Keratinocyte (primary cell): ENCODE data around the gene RDX. TPM values are rescaled to one million over a fixed set of nuclear protein-coding genes. Genes with fewer than 3 reads are reported as not detected.
"Not testable (repeated sequence)": the region's sequence is repeated elsewhere in the genome, so short reads cannot be mapped to it uniquely, and the experiment has no call there.

ENCODE experiments used
- DNase-seq: peaks from one replicate; pipeline ENCODE4 v3.0.0-alpha.2; 2011; ENCODE audit warnings: low read depth, missing footprints, low spot score
- FAIRE-seq: peaks from 2 replicates; lab custom pipeline; 2011; peaks lifted over from hg19 to GRCh38; lab: Jason Lieb, UNC
- H2AFZ ChIP-seq: 2 replicates; pipeline ENCODE4 v1.6.0; 2012; ENCODE audit warnings: low read length, control low read depth, inconsistent platforms; ENCODE audit not compliant: control insufficient read depth
- H3K27ac ChIP-seq: 2 replicates; pipeline ENCODE4 v1.5.1; 2011; ENCODE audit warnings: low read length; ENCODE audit not compliant: control insufficient read depth, insufficient read depth
- H3K27me3 ChIP-seq: 3 replicates; pipeline ENCODE4 v1.6.0; 2011; ENCODE audit warnings: low read length; ENCODE audit not compliant: control insufficient read depth, insufficient read depth; ENCODE audit errors: extremely low read depth
- H3K36me3 ChIP-seq, 2 experiments: 2 replicates in 1 of 2; 3 replicates in 1 of 2; pipeline ENCODE4 v1.5.1; 2011; ENCODE audit warnings: low read length in 2 of 2, mild to moderate bottlenecking in 1 of 2; ENCODE audit not compliant: control insufficient read depth in 2 of 2, insufficient read depth in 2 of 2; ENCODE audit errors: extremely low read depth in 1 of 2
- H3K4me1 ChIP-seq: 3 replicates; pipeline ENCODE4 v1.5.1; 2011; ENCODE audit warnings: low read length; ENCODE audit not compliant: control insufficient read depth, insufficient read depth; ENCODE audit errors: extremely low read depth
- H3K4me2 ChIP-seq: 3 replicates; pipeline ENCODE4 v1.6.0; 2011; ENCODE audit warnings: low read depth, low read length; ENCODE audit not compliant: control insufficient read depth, insufficient read depth; ENCODE audit errors: extremely low read depth
- H3K4me3 ChIP-seq, 3 experiments: fragments of 200-600 bp in 1 of 3; sonication (generic) in 1 of 3; 2 replicates in 2 of 3; 3 replicates in 1 of 3; pipeline ENCODE4 v1.5.1; 2011 to 2016; ENCODE audit warnings: low read length in 3 of 3, mild to moderate bottlenecking in 3 of 3, control low read depth in 2 of 3, inconsistent platforms in 1 of 3, low read depth in 1 of 3, mixed read lengths in 1 of 3, mixed run types in 1 of 3, moderate library complexity in 1 of 3; ENCODE audit not compliant: control insufficient read depth in 2 of 3, insufficient read depth in 2 of 3; ENCODE audit errors: extremely low read depth in 1 of 3
- H3K79me2 ChIP-seq: 2 replicates; pipeline ENCODE4 v1.6.0; 2012; ENCODE audit warnings: low read length; ENCODE audit not compliant: control insufficient read depth, insufficient read depth
- H3K9ac ChIP-seq: 3 replicates; pipeline ENCODE4 v1.6.0; 2011; ENCODE audit warnings: low read length; ENCODE audit not compliant: control insufficient read depth, insufficient read depth; ENCODE audit errors: extremely low read depth
- H3K9me1 ChIP-seq: 3 replicates; pipeline ENCODE4 v1.6.0; 2011; ENCODE audit warnings: low read length; ENCODE audit not compliant: control insufficient read depth, insufficient read depth; ENCODE audit errors: extremely low read depth
- H3K9me3 ChIP-seq: 2 replicates; pipeline ENCODE4 v1.5.1; 2012; ENCODE audit warnings: low read depth, low read length; ENCODE audit not compliant: control insufficient read depth
- H4K20me1 ChIP-seq: 3 replicates; pipeline ENCODE4 v1.6.0; 2011; ENCODE audit warnings: low read length; ENCODE audit not compliant: control insufficient read depth, insufficient read depth; ENCODE audit errors: extremely low read depth
- EZH2 ChIP-seq: IDR thresholded peaks from one replicate; pipeline ENCODE4 v1.6.1; 2012; ENCODE audit warnings: inconsistent platforms, mild to moderate bottlenecking, low read length, moderate library complexity
- dilution Hi-C: fragments of 300-500 bp; cut with MboI; formaldehyde crosslinking; loops from one replicate; pipeline ENCODE4 v1.7.0; 2020; ENCODE audit warnings: low sequenced_read_pairs; ENCODE audit not compliant: extremely low pct_ligation_motif_present
- polyA plus RNA-seq, 5 experiments: library from polyadenylated mRNA; depleted of rRNA in 3 of 5; stranded (reverse) in 3 of 5; stranded (forward) in 1 of 5; unstranded in 1 of 5; fragments of >200 nt; gene quantifications; 1 replicate in 1 of 5; 2 replicates in 3 of 5; 3 replicates in 1 of 5; pipeline versions ENCODE4 v1.2.1 to v1.2.3, GENCODE V29; 2011 to 2012; ENCODE audit warnings: missing spikeins in 2 of 5, low read depth in 1 of 5, low replicate concordance in 1 of 5
- TF ChIP-seq, protein P1 (sequence below), 3 experiments: IDR thresholded peaks in 1 of 3; conservative IDR thresholded peaks in 1 of 3; optimal IDR thresholded peaks in 1 of 3; 2 replicates in 2 of 3; 3 replicates in 1 of 3; pipeline versions ENCODE3 to v1.5.1; 2011; ENCODE audit warnings: low read length in 3 of 3, mild to moderate bottlenecking in 3 of 3, moderate library complexity in 2 of 3, control low read depth in 1 of 3, inconsistent platforms in 1 of 3; ENCODE audit not compliant: insufficient read depth in 2 of 3; ENCODE audit errors: extremely low read depth in 1 of 3

The RDX gene
- polyA plus RNA-seq, 1 donor (not counting 4 experiments of a cell fraction or from before 2014, with no cell fraction given): 85.4 TPM

- H3K79me2 ChIP-seq: peaks cover 92% of the 10 kb centered on the region
- no peak for DNase-seq
- no peak overlapping the region for H3K4me2 ChIP-seq
- no peak overlapping the region for H2AFZ ChIP-seq
- no peak for FAIRE-seq
- H3K4me1 ChIP-seq: peaks cover 3% of the 10 kb centered on the region
- no peaks in the 10 kb centered on the region for H4K20me1 ChIP-seq
- no peak overlapping the region for H3K9ac ChIP-seq
- no peak overlapping the region for H3K4me3 ChIP-seq
- no peaks in the 10 kb centered on the region for H3K27me3 ChIP-seq
- H3K9me3 ChIP-seq: no peaks in the 10 kb centered on the region
- peaks cover 1 to 4% of the 10 kb centered on the region in 2 experiments for H3K36me3 ChIP-seq
- dilution Hi-C loops: no loop called here
- TF ChIP-seq, protein P1, sequence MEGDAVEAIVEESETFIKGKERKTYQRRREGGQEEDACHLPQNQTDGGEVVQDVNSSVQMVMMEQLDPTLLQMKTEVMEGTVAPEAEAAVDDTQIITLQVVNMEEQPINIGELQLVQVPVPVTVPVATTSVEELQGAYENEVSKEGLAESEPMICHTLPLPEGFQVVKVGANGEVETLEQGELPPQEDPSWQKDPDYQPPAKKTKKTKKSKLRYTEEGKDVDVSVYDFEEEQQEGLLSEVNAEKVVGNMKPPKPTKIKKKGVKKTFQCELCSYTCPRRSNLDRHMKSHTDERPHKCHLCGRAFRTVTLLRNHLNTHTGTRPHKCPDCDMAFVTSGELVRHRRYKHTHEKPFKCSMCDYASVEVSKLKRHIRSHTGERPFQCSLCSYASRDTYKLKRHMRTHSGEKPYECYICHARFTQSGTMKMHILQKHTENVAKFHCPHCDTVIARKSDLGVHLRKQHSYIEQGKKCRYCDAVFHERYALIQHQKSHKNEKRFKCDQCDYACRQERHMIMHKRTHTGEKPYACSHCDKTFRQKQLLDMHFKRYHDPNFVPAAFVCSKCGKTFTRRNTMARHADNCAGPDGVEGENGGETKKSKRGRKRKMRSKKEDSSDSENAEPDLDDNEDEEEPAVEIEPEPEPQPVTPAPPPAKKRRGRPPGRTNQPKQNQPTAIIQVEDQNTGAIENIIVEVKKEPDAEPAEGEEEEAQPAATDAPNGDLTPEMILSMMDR (optimal IDR thresholded peaks at IDR 0.05 in 1 of 3, IDR thresholded peaks at IDR 0.05 in 1 of 3, conservative IDR thresholded peaks at IDR 0.05 in 1 of 3; ENCODE audit: extremely low read depth in 1 of 3, insufficient read depth in 2 of 3, low read length in 3 of 3): no peak
- no peak for TF ChIP-seq EZH2
- no peak overlapping the region for H3K27ac ChIP-seq
- H3K9me1 ChIP-seq: peaks cover 4% of the 10 kb centered on the region
Observed at GRCh38 chr11:110283862-110284261, 12.6 kb downstream of the RDX start.

GRCh38 chr11:110280595-110280994 is 15.8 kb downstream of the RDX start:
- H3K9ac ChIP-seq, FAIRE-seq, H2AFZ ChIP-seq, H3K36me3 ChIP-seq, H4K20me1 ChIP-seq, H3K4me2 ChIP-seq, H3K27me3 ChIP-seq, H3K9me3 ChIP-seq, DNase-seq, H3K4me3 ChIP-seq, H3K4me1 ChIP-seq, dilution Hi-C loops, H3K9me1 ChIP-seq, H3K27ac ChIP-seq: not testable (repeated sequence)
- peaks cover 79% of the 10 kb centered on the region for H3K79me2 ChIP-seq

- no peak for TF ChIP-seq EZH2
- TF ChIP-seq, protein P1 (optimal IDR thresholded peaks at IDR 0.05 in 1 of 3, IDR thresholded peaks at IDR 0.05 in 1 of 3, conservative IDR thresholded peaks at IDR 0.05 in 1 of 3; ENCODE audit: extremely low read depth in 1 of 3, insufficient read depth in 2 of 3, low read length in 3 of 3): no peak
- Histone ChIP-seq H2AFZ (no peak overlapping the region), H3K36me3 (peaks cover 1 to 4% of the 10 kb centered on the region in 2 experiments), H3K79me2 (peaks cover 78% of the 10 kb centered on the region), H3K9me3 (no peaks in the 10 kb centered on the region), H3K4me1 (peaks cover 3% of the 10 kb centered on the region), H3K27ac (peak overlapping the region; percentile 31), H3K9ac (no peak overlapping the region), H3K4me3 (no peak overlapping the region), H4K20me1 (no peaks in the 10 kb centered on the region), H3K4me2 (no peak overlapping the region), H3K9me1 (peaks cover 2% of the 10 kb centered on the region), H3K27me3 (no peaks in the 10 kb centered on the region)
- dilution Hi-C loops: no loop called here
- FAIRE-seq (no peak), DNase-seq (no peak)
Observed at GRCh38 chr11:110279881-110280280, 16.5 kb downstream of the RDX start.
